ENCODE data around the gene IQCE. TPM values are rescaled to one million over a fixed set of nuclear protein-coding genes. Genes with fewer than 3 reads are reported as not detected.

IQCE gene
- total and polyA plus RNA-seq, 10 of the 15 experiments (the other 5 are each of a cell fraction or from before 2014, with no cell fraction given) = 0.37 to 8.1 (median 3.7) TPM

DNA sequence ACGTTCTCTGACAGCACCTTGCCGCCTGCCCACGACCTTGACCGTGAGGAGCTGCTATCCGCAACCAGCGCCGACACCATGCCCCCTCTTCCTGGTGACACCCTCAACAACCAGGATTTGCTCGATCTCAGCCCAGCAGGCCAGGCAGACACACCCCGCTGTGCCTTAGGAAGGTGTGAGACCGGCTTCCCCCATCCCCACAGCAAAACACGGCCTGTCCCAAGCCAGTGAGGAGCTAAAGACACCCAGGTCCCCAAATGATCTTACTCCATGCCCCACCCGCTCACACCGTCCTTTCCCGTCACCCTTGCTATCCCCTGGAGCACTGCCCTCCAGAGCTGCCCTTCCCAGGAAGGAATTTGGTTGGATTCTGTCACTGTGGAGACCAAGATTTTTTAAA, 51.7 kb downstream of the IQCE start:
- DNase-seq (ENCODE audit: low read depth, low spot score) (no peak), ATAC-seq (no peak), FAIRE-seq (no peak)
- Histone ChIP-seq H3K4me2 (ENCODE audit: control insufficient read depth, insufficient read depth) (no peak overlapping the region), H3K4me1 (ENCODE audit: control insufficient read depth, insufficient read depth, low read length) (peaks cover 10% of the 10 kb centered on the region), H4K20me1 (ENCODE audit: control insufficient read depth, insufficient read depth) (no peaks in the 10 kb centered on the region), H3K27me3 (replicated peaks in 1 of 2; ENCODE audit: control insufficient read depth in 2 of 2, insufficient read depth in 2 of 2, low read length in 1 of 2) (no peaks in the 10 kb centered on the region), H3K79me2 (ENCODE audit: control insufficient read depth, insufficient read depth, low read length) (no peaks in the 10 kb centered on the region), H2AFZ (ENCODE audit: control insufficient read depth, low read depth, low read length) (no peak overlapping the region), H3K27ac (ENCODE audit: control insufficient read depth, insufficient read depth) (no peak overlapping the region), H3K9ac (ENCODE audit: control insufficient read depth, insufficient read depth, low read length) (no peak overlapping the region), H3K9me3 (replicated peaks; ENCODE audit: control insufficient read depth, insufficient read depth, low read length) (no peaks in the 10 kb centered on the region), H3K4me3 (no peak overlapping the region), H3K36me3 (ENCODE audit: control insufficient read depth in 2 of 2, insufficient read depth in 2 of 2, low read length in 1 of 2) (no peaks in the 10 kb centered on the region)
- ChIA-PET CTCF (no interaction called here), RAD21 (ENCODE audit: unreplicated experiment) (no interaction called here), POLR2A (no interaction called here), SMC1A (ENCODE audit: uncharacterized antibody, unreplicated experiment) (no interaction called here)
- WGBS (ENCODE audit: insufficient coverage, insufficient replicate concordance, low lambda C conversion rate, missing lambda C conversion rate) = 86% methylated on average over 14 of the region's 14 CpGs
- in situ Hi-C loops (cut with MboI) = no loop called here
- intact Hi-C loops (cut with micrococcal nuclease; ENCODE audit: unreplicated experiment) = no loop called here
- TF ChIP-seq RAD21 (IDR thresholded peaks at IDR 0.05; ENCODE audit: insufficient read depth, low read depth, low read length) (no peak), RCOR1 (conservative IDR thresholded peaks at IDR 0.05; ENCODE audit: low read depth, low read length) (no peak), HDAC6 (IDR thresholded peaks at IDR 0.05; ENCODE audit: unreplicated experiment) (no peak), SP1 (IDR thresholded peaks at IDR 0.05; ENCODE audit: low read depth, low read length) (no peak), LARP7 (IDR thresholded peaks at IDR 0.05) (no peak), MYC (IDR thresholded peaks at IDR 0.05; ENCODE audit: insufficient read depth, insufficient read length, insufficient replicate concordance, low read length, severe bottlenecking) (no peak), ZZZ3 (IDR thresholded peaks at IDR 0.05; ENCODE audit: control insufficient read depth, insufficient read length, low read depth) (no peak), GATAD2B (conservative IDR thresholded peaks at IDR 0.05; ENCODE audit: low read depth) (no peak)
- TF ChIP-seq, protein P1, sequence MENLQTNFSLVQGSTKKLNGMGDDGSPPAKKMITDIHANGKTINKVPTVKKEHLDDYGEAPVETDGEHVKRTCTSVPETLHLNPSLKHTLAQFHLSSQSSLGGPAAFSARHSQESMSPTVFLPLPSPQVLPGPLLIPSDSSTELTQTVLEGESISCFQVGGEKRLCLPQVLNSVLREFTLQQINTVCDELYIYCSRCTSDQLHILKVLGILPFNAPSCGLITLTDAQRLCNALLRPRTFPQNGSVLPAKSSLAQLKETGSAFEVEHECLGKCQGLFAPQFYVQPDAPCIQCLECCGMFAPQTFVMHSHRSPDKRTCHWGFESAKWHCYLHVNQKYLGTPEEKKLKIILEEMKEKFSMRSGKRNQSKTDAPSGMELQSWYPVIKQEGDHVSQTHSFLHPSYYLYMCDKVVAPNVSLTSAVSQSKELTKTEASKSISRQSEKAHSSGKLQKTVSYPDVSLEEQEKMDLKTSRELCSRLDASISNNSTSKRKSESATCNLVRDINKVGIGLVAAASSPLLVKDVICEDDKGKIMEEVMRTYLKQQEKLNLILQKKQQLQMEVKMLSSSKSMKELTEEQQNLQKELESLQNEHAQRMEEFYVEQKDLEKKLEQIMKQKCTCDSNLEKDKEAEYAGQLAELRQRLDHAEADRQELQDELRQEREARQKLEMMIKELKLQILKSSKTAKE (IDR thresholded peaks at IDR 0.05; ENCODE audit: low read depth, poor library complexity, severe bottlenecking) = no peak
- no TSS peak for BruUV-seq (replicated peaks)
